K562 (cell line): ENCODE results near the gene INPP4B.
"Not testable (repeated sequence)": the region's sequence is repeated elsewhere in the genome, so short reads cannot be mapped to it uniquely, and the experiment has no call there.

ENCODE experiments used
- BRF1 ChIP-seq: IDR thresholded peaks from 3 replicates; pipeline ENCODE4 v1.6.1; 2011; ENCODE audit warnings: borderline replicate concordance, mild to moderate bottlenecking; ENCODE audit not compliant: insufficient read length; ENCODE audit errors: extremely low read depth
- FOXA3 ChIP-seq, 2 experiments: fragments of 450-650 bp in 1 of 2; sonication (generic) in 1 of 2; formaldehyde crosslinking; IDR thresholded peaks in 1 of 2; conservative IDR thresholded peaks in 1 of 2; 2 replicates each; pipeline versions ENCODE4 v1.4.0 to v1.8.0; 2020 to 2022; ENCODE audit warnings: mild to moderate bottlenecking in 2 of 2, missing genetic modification reagents in 1 of 2
- KLF13 ChIP-seq: fragments of 450-650 bp; IDR thresholded peaks from 2 replicates; pipeline ENCODE4 v1.6.1; 2016; ENCODE audit warnings: missing genetic modification characterization, low read depth, mild to moderate bottlenecking, missing compliant biosample characterization, moderate library complexity, borderline replicate concordance
- POLR2G ChIP-seq: fragments of 200-400 bp; formaldehyde crosslinking; IDR thresholded peaks from 2 replicates; pipeline ENCODE4 v1.6.1; 2017; ENCODE audit warnings: low read depth, mild to moderate bottlenecking, antibody characterized with exemption, low read length, moderate library complexity
- TARDBP ChIP-seq: fragments of 450-650 bp; IDR thresholded peaks from 2 replicates; pipeline ENCODE4 v1.6.1; 2016
- ZBTB7A ChIP-seq: IDR thresholded peaks from 2 replicates; pipeline ENCODE4 v1.6.1; 2011; ENCODE audit warnings: low read depth, mild to moderate bottlenecking, low read length, moderate library complexity, borderline replicate concordance; ENCODE audit not compliant: control insufficient read depth
- TF ChIP-seq, protein P1 (sequence below): sonication (generic); formaldehyde crosslinking; IDR thresholded peaks from 2 replicates; pipeline ENCODE4 v1.8.0; 2023; ENCODE audit warnings: missing genetic modification reagents, mild to moderate bottlenecking, borderline replicate concordance
- TF ChIP-seq, protein P2 (sequence below), 3 experiments: IDR thresholded peaks in 2 of 3; conservative IDR thresholded peaks in 1 of 3; 2 replicates each; pipeline ENCODE4 v1.5.1; 2011 to 2012; ENCODE audit warnings: low read length in 3 of 3, mild to moderate bottlenecking in 3 of 3, control low read depth in 2 of 3, improper control_type of control experiment in 1 of 3, inconsistent platforms in 1 of 3, low read depth in 1 of 3, mixed read lengths in 1 of 3, moderate library complexity in 1 of 3; ENCODE audit not compliant: insufficient read depth in 2 of 3

DNA sequence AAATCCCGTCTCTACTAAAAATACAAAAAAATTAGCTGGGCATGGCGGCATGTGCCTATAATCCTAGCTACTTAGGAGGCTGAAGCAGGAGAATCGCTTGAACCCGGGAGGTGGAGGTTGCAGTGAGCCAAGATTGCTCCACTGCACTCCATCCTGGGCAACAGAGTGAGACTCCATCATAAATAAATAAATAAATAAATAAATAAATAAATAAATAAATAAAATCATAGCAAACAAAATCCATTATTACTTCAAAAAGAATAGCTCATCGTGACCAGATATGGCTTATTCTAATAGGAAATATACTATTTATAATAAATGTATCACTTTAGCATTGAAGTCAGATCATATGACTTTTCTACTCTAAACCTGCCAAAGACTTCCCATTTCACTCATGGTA is 42.2 kb downstream of the INPP4B start:
- TF ChIP-seq KLF13 (tag); ZBTB7A; POLR2G; BRF1; TARDBP; FOXA3 (CRISPR knock-in tag; conservative IDR thresholded peaks at IDR 0.05 in 1 of 2, IDR thresholded peaks at IDR 0.05 in 1 of 2): not testable (repeated sequence)
- TF ChIP-seq, protein P1, sequence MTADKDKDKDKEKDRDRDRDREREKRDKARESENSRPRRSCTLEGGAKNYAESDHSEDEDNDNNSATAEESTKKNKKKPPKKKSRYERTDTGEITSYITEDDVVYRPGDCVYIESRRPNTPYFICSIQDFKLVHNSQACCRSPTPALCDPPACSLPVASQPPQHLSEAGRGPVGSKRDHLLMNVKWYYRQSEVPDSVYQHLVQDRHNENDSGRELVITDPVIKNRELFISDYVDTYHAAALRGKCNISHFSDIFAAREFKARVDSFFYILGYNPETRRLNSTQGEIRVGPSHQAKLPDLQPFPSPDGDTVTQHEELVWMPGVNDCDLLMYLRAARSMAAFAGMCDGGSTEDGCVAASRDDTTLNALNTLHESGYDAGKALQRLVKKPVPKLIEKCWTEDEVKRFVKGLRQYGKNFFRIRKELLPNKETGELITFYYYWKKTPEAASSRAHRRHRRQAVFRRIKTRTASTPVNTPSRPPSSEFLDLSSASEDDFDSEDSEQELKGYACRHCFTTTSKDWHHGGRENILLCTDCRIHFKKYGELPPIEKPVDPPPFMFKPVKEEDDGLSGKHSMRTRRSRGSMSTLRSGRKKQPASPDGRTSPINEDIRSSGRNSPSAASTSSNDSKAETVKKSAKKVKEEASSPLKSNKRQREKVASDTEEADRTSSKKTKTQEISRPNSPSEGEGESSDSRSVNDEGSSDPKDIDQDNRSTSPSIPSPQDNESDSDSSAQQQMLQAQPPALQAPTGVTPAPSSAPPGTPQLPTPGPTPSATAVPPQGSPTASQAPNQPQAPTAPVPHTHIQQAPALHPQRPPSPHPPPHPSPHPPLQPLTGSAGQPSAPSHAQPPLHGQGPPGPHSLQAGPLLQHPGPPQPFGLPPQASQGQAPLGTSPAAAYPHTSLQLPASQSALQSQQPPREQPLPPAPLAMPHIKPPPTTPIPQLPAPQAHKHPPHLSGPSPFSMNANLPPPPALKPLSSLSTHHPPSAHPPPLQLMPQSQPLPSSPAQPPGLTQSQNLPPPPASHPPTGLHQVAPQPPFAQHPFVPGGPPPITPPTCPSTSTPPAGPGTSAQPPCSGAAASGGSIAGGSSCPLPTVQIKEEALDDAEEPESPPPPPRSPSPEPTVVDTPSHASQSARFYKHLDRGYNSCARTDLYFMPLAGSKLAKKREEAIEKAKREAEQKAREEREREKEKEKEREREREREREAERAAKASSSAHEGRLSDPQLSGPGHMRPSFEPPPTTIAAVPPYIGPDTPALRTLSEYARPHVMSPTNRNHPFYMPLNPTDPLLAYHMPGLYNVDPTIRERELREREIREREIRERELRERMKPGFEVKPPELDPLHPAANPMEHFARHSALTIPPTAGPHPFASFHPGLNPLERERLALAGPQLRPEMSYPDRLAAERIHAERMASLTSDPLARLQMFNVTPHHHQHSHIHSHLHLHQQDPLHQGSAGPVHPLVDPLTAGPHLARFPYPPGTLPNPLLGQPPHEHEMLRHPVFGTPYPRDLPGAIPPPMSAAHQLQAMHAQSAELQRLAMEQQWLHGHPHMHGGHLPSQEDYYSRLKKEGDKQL (CRISPR knock-in tag): not testable (repeated sequence)
- TF ChIP-seq, protein P2, sequence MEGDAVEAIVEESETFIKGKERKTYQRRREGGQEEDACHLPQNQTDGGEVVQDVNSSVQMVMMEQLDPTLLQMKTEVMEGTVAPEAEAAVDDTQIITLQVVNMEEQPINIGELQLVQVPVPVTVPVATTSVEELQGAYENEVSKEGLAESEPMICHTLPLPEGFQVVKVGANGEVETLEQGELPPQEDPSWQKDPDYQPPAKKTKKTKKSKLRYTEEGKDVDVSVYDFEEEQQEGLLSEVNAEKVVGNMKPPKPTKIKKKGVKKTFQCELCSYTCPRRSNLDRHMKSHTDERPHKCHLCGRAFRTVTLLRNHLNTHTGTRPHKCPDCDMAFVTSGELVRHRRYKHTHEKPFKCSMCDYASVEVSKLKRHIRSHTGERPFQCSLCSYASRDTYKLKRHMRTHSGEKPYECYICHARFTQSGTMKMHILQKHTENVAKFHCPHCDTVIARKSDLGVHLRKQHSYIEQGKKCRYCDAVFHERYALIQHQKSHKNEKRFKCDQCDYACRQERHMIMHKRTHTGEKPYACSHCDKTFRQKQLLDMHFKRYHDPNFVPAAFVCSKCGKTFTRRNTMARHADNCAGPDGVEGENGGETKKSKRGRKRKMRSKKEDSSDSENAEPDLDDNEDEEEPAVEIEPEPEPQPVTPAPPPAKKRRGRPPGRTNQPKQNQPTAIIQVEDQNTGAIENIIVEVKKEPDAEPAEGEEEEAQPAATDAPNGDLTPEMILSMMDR (IDR thresholded peaks at IDR 0.05 in 2 of 3, conservative IDR thresholded peaks at IDR 0.05 in 1 of 3; ENCODE audit: insufficient read depth in 2 of 3, low read depth in 1 of 3, low read length in 3 of 3): not testable (repeated sequence)
